ENCODE results near the gene NHLRC2. TPM values are rescaled to one million over a fixed set of nuclear protein-coding genes. Genes with fewer than 3 reads are reported as not detected.

The NHLRC2 gene
- total and polyA plus RNA-seq, 2 donors (not counting 3 experiments of a cell fraction or from before 2014, with no cell fraction given): 5.2 to 28.2 TPM

- TF ChIP-seq FOS (IDR thresholded peaks at IDR 0.05; ENCODE audit: borderline replicate concordance, insufficient read depth, low read length) (no peak), GATA2 (IDR thresholded peaks at IDR 0.05; ENCODE audit: insufficient read depth, insufficient read length, low read depth, low read length) (no peak), POLR2AphosphoS5 (IDR thresholded peaks at IDR 0.05; ENCODE audit: insufficient read depth, low read depth, low read length) (no peak), MYC (IDR thresholded peaks at IDR 0.05; ENCODE audit: low read depth, low read length) (no peak), JUN (IDR thresholded peaks at IDR 0.05; ENCODE audit: borderline replicate concordance, insufficient read depth, insufficient read length, low read depth) (no peak), POLR2A (IDR thresholded peaks at IDR 0.05; ENCODE audit: low read depth, low read length) (no peak), EZH2 (IDR thresholded peaks at IDR 0.05; ENCODE audit: borderline replicate concordance, low read depth, low read length, severe bottlenecking) (no peak), CTCF (IDR thresholded peaks at IDR 0.05; ENCODE audit: extremely low read depth in 1 of 2, insufficient read depth in 1 of 2, low read depth in 1 of 2, low read length in 2 of 2) (no peak), MAX (IDR thresholded peaks at IDR 0.05; ENCODE audit: insufficient read depth, insufficient read length) (no peak)
- BruUV-seq (replicated peaks): no TSS peak
- FAIRE-seq: no peak
Observed at GRCh38 chr10:113866551-113867394, 12.3 kb downstream of the NHLRC2 start.

More at GRCh38 chr10:113866551-113867394, 12.3 kb downstream of the NHLRC2 start:
- Histone ChIP-seq H3K9me1 (replicated peaks; ENCODE audit: control insufficient read depth, extremely low read depth, insufficient read depth, low read length) (no peaks in the 10 kb centered on the region), H3K4me3 (replicated peaks in 1 of 3; ENCODE audit: insufficient read depth in 1 of 3, low read depth in 1 of 3, low read length in 3 of 3) (no peak overlapping the region), H2AFZ (ENCODE audit: low read depth, low read length) (no peak overlapping the region), H3K4me2 (ENCODE audit: insufficient read depth, low read length) (no peak overlapping the region), H3K9me3 (replicated peaks; ENCODE audit: control insufficient read depth, insufficient read depth, low read length) (no peaks in the 10 kb centered on the region), H3K27me3 (ENCODE audit: control insufficient read depth in 2 of 2, insufficient read depth in 2 of 2, low read length in 2 of 2) (no peaks in the 10 kb centered on the region), H3K4me1 (ENCODE audit: control insufficient read depth, extremely low read depth, insufficient read depth, low read length) (no peaks in the 10 kb centered on the region), H3K79me2 (ENCODE audit: control insufficient read depth, insufficient read depth, low read length) (peaks cover 32% of the 10 kb centered on the region), H3K27ac (ENCODE audit: insufficient read depth, low read depth, low read length) (no peak overlapping the region), H3K36me3 (ENCODE audit: control insufficient read depth in 2 of 2, extremely low read depth in 1 of 2, insufficient read depth in 2 of 2, low read length in 2 of 2) (peaks cover 0 to 2% of the 10 kb centered on the region in 2 experiments), H3K9ac (replicated peaks; ENCODE audit: extremely low read depth, insufficient read depth, low read length) (no peak overlapping the region), H4K20me1 (replicated peaks; ENCODE audit: control insufficient read depth, extremely low read depth, insufficient read depth, low read length) (no peaks in the 10 kb centered on the region)
- dilution Hi-C loops (cut with MboI; ENCODE audit: extremely low pct_ligation_motif_present, low sequenced_read_pairs) (no loop called here), intact Hi-C loops (cut with micrococcal nuclease) (no loop called here)
- CTCF ChIA-PET: no interaction called here
- DNase-seq (ENCODE audit: low read depth, low spot score): no peak
- POLR2A ChIA-PET: no interaction called here

Data from endothelial cell of umbilical vein (primary cell).